ENCODE data around the gene MBTPS2. TPM values are rescaled to one million over a fixed set of nuclear protein-coding genes. Genes with fewer than 3 reads are reported as not detected.
"Not testable (repeated sequence)": the region's sequence is repeated elsewhere in the genome, so short reads cannot be mapped to it uniquely, and the experiment has no call there.

MBTPS2 gene
- polyA plus RNA-seq (2013, experiment 1 of 2; ENCODE audit: insufficient read length): 17.7 TPM
- polyA plus RNA-seq (2013, experiment 2 of 2; ENCODE audit: insufficient read length): 18.4 TPM

- DNase-seq: peak; percentile 85
These were observed at the start of gene MBTPS2 for GRCh38 chrX:21839334-21840192. Gene MBTPS2 (plus strand): TSS chrX:21839617. CDS start chrX:21839735, 118 bp downstream.

DNA sequence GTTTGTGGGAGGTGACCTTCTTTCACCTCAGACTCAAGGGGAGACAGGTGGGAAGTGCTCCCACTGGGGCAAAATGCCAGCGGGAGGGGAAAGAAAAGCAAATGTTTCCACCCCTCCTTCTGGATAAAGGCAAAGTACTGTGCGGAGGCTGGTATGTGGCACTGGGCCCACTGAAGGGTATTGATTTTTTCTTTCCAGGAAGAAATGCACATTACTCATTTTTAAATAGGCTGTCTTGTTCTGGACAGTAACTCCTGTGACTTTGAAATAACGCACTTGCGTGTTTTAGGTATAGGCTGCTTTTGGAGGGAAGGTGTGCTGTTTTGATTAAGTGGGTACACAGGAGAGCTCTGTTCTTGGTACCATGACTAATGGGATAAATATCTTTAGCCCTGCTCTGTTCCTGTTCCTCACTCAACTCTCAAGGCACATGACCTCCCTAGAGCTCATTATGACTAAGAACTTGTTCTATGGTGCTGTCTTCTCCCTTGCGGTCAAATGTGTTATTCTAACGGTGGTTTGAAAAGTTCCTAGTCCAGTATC is 40.7 kb upstream of the MBTPS2 start:
- DNase-seq: peak; percentile 75

- DNase-seq: no peak
These were observed 39.6 kb upstream of the MBTPS2 start for GRCh38 chrX:21799767-21800166.

GRCh38 chrX:21800344-21800770 is 39.1 kb upstream of the MBTPS2 start:
- DNase-seq: peak; percentile 52

- DNase-seq: no peak
These were observed 37.3 kb upstream of the MBTPS2 start for GRCh38 chrX:21802054-21802670.

DNA sequence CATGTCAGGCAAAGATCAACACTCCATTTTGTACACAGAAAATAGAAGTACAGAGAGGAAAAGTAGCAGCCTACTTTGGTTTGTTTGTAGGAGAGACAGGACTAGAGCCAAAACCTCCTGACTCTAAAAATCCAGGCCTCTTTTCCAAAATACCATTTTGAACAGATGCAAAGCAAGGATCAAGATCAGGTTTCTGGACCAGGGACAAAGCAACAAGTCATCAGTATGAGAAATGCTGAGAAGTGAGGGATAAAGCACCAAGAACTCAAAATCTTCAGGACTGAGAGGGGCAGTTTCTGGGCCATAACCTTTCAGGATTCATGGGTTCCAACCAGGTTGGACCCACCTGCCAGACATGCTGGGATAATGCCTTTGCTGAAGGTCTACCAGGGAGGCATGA is 36.6 kb upstream of the MBTPS2 start:
- DNase-seq: no peak

- peak; percentile 1 for DNase-seq
These were observed 32.7 kb upstream of the MBTPS2 start for GRCh38 chrX:21806691-21807090.

DNA sequence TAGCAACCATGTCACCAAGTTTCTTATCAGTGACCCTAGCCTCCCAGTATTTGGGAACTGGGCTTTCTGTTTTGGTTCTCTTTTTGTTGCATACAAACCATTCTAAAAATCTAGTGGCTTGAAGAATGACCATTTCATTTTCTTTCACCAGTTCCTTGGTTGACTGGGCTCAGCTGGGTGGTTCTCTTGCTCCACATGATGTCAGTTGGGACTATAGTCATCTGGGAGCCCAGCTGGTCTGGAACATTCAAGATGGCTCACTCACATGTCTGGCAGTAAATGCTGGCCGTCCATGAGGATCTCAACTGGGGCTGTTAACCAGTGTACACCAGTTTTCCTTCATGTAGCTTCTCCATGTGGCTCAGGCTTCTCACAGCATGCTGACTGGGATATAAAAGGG is 27.6 kb upstream of the MBTPS2 start:
- no peak for DNase-seq

GRCh38 chrX:21812628-21813027 is 26.8 kb upstream of the MBTPS2 start:
- no peak for DNase-seq

DNA sequence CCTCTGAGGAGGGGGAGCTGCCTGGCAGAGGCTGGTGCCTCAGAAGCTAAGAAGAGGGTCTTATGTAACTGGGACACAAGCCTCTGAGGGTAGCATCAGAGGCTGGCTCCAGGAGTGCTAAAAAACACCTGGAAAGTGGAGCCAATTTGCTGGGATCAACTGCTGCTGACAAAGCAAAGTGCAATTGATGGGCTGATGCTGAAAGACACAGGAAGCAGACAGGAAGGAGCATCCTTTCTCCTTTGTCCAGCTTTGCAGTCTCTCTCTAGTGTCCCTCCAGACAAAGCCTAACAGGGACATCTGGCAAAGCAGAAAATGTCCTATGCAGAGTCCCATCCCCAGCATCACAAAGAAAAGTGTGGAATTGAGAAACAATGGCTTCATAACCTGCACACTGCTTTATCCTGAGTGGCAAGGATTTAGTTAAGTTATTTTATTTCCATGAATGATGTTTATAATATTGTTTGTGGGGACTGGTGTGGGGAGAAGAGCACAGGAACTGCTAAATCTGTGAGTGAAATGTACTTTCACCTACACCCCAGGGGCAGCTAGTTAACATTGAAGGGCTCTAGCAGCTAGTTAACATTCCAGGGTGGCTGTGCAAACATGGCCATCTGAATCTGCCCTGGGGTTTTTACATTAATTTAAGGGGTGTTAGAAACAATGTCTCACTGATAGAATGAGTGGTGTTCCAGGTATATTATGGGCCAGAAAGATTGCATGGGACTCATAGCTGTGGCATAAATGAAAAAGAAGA is 25.6 kb upstream of the MBTPS2 start:
- no peak for DNase-seq

GRCh38 chrX:21816136-21816535 is 23.3 kb upstream of the MBTPS2 start:
- no peak for DNase-seq

DNA sequence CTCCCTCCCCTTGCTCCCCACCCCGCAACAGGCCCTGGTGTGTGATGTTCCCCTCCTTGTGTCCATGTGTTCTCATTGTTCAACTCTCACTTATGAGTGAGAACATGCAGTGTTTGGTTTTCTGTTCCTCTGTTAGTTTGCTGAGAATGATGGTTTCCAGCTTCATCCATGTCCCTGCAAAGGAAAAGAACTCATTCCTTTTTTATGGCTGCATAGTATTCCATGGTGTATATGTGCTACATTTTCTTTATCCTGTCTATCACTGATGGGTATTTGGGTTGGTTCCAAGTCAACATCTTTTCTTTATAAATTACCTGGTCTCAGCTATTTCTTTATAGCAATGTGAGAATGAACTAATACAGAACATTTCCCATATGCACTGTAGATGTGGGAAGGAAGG is 19.2 kb upstream of the MBTPS2 start:
- not testable (repeated sequence) for DNase-seq

GRCh38 chrX:21821875-21822274 is 17.5 kb upstream of the MBTPS2 start:
- DNase-seq: no peak

GRCh38 chrX:21831496-21831895 is 7.9 kb upstream of the MBTPS2 start:
- DNase-seq: no peak

- DNase-seq: no peak
These were observed 2.4 kb upstream of the MBTPS2 start for GRCh38 chrX:21837056-21837455.

- peak; percentile 25 for DNase-seq
These were observed 482 bp upstream of the MBTPS2 start for GRCh38 chrX:21838937-21839333.

DNA sequence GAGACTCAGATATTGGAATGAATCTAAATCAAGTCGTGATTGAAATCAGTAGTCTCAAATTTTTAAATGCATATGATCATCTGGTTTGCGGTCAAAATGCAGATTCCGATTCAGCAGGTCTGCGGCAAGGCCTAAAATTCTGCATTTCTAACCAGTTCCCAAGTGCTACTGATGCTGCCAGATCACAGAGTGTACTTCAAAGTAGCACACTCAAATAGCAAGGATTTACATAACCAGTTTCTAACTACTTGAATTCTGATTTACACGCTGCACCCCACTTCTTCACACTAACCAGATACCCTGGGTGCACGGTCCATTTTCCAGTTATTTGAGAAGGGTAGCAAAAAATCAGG is 752 bp downstream of the MBTPS2 start:
- DNase-seq: peak; percentile 11

DNA sequence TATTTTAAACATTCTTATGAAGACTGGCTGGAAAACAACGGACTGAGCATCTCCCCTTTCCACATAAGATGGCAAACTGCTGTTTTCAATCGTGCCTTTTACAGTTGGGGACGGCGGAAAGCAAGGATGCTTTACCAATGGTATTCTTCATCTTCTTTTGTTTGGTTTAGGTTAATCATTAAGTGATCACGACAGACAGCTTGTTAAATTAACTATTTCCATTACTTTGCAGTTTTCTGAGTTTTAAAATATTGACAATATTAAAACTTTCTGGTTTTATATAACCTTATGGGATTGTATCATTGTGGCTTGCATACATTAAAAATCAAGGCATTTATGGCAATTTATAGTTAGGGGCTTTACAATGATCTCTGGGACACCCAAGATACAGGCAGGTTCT is 3.8 kb downstream of the MBTPS2 start:
- DNase-seq: peak; percentile 21

- no peak for DNase-seq
These were observed 5.7 kb downstream of the MBTPS2 start for GRCh38 chrX:21845096-21845495.

DNA sequence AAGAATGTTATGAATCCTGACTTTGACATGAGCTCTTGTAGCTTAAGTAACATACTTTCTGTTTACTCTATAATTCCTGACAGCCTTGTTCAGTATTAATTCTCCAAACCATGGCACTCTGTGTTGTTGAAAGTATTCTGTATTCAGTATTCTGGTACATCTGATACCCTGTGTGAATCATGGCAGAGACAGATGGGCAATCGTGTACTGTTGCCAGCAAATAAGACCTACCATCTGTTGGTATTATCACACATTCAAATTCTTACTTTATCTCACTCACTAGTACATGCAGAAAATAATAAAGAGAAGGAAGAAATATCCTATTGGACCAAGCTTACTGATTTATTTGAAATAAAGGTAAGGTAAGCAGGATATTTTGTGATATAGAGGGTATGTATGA is 7.9 kb downstream of the MBTPS2 start:
- DNase-seq: no peak

DNA sequence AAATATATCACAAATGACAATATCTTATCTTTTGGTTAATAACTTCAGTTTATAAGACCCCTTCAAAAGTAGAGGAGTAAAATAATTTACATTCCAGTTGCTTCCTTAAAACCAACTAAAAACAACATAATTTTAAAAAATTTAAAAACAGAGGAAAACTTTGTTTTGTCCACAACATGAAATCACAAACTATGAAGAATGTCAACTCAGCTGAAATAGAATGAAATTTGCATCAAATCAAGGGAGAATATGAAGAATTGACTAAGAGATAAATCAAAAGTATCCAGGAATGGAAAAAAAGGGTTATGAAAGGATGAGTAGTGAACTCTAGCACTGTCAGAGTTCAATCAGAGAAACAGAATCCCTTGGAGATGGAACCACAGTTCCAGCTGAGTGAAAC is 14.2 kb downstream of the MBTPS2 start:
- DNase-seq: no peak

DNA sequence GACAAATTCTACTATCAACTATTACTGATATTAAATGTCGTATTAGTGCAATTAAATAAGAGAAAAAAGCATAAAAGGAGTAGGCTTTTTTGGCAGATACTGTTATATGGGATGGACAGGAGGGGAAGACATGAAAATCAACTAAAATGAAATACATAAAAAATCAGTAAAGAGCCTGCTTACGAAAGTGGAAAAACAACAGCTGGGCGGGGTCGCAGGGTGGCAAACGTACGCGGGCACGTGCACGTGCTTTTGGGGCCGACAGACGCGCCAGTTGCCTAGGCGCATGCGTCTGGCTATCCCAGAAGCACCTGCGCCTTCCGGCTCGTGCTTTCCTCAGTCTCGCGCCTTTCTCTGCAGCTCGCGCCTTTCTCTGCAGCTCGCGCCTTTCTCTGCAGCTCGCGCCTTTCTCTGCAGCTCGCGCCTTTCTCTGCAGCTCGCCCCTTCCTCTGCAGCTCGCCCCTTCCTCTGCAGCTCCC is 16.6 kb downstream of the MBTPS2 start, which contains the start of gene YY2:
Gene YY2 (plus strand): TSS at position 51 of the 479 bp plus-strand sequence. CDS start 498 bp downstream, outside the sequence.
- DNase-seq: no peak

DNA sequence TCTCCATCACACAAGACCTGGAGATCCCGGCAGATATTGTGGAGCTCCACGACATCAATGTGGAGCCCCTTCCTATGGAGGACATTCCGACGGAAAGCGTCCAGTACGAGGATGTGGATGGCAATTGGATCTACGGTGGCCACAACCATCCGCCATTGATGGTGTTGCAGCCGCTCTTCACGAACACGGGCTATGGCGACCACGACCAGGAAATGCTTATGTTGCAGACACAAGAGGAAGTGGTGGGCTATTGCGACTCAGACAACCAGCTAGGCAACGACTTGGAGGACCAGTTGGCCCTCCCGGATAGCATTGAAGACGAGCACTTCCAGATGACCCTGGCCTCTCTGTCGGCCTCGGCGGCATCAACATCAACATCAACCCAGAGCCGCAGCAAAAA is 17.1 kb downstream of the MBTPS2 start:
- no peak for DNase-seq
